ENCODE results near the gene CELF4.

Gene CELF4

DNA sequence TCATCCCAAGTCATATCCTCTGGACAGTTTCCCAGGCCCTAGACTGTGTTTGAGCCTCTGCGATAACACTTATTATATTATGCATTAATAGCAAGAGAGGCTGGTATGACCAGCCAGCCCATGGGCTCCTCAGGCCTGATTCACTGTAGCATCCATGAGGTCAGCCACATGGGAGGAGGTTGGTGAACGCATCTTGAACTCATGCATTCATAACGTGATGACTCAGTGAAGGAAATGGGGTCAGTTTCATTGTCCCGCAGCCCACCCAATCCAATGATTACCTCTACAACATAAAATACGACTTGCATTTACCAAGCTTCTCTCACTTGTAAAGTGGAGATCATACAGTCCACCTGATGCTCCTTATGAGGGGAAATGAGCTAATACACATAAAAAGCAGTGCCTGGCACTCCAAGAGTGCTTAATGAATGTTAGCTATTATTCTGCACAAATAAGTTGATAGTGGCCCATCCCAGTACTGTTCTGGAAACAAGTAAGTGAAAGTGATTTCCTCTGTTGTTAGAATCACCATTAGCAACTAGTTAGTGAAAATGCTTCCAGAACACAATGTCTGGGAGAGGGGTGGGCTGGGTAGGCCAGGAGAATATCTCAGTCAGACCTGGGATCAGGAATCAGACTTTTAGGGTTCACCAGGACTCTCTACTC, 46.1 kb upstream of the CELF4 start:
- H3K4me3 ChIP-seq (replicated peaks; ENCODE audit: insufficient read depth, low read length): no peak overlapping the region
- H3K27me3 ChIP-seq (ENCODE audit: insufficient read depth, poor library complexity, severe bottlenecking): peaks cover 5% of the 10 kb centered on the region
- no peak overlapping the region for H3K27ac ChIP-seq (replicated peaks)
- TF ChIP-seq, protein P1, sequence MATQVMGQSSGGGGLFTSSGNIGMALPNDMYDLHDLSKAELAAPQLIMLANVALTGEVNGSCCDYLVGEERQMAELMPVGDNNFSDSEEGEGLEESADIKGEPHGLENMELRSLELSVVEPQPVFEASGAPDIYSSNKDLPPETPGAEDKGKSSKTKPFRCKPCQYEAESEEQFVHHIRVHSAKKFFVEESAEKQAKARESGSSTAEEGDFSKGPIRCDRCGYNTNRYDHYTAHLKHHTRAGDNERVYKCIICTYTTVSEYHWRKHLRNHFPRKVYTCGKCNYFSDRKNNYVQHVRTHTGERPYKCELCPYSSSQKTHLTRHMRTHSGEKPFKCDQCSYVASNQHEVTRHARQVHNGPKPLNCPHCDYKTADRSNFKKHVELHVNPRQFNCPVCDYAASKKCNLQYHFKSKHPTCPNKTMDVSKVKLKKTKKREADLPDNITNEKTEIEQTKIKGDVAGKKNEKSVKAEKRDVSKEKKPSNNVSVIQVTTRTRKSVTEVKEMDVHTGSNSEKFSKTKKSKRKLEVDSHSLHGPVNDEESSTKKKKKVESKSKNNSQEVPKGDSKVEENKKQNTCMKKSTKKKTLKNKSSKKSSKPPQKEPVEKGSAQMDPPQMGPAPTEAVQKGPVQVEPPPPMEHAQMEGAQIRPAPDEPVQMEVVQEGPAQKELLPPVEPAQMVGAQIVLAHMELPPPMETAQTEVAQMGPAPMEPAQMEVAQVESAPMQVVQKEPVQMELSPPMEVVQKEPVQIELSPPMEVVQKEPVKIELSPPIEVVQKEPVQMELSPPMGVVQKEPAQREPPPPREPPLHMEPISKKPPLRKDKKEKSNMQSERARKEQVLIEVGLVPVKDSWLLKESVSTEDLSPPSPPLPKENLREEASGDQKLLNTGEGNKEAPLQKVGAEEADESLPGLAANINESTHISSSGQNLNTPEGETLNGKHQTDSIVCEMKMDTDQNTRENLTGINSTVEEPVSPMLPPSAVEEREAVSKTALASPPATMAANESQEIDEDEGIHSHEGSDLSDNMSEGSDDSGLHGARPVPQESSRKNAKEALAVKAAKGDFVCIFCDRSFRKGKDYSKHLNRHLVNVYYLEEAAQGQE (IDR thresholded peaks at IDR 0.05; ENCODE audit: insufficient replicate concordance, low read depth): no peak
- TF ChIP-seq, protein P2, sequence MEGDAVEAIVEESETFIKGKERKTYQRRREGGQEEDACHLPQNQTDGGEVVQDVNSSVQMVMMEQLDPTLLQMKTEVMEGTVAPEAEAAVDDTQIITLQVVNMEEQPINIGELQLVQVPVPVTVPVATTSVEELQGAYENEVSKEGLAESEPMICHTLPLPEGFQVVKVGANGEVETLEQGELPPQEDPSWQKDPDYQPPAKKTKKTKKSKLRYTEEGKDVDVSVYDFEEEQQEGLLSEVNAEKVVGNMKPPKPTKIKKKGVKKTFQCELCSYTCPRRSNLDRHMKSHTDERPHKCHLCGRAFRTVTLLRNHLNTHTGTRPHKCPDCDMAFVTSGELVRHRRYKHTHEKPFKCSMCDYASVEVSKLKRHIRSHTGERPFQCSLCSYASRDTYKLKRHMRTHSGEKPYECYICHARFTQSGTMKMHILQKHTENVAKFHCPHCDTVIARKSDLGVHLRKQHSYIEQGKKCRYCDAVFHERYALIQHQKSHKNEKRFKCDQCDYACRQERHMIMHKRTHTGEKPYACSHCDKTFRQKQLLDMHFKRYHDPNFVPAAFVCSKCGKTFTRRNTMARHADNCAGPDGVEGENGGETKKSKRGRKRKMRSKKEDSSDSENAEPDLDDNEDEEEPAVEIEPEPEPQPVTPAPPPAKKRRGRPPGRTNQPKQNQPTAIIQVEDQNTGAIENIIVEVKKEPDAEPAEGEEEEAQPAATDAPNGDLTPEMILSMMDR (IDR thresholded peaks at IDR 0.05; ENCODE audit: insufficient read depth, low read length): no peak
- TF ChIP-seq GABPA (IDR thresholded peaks at IDR 0.05; ENCODE audit: low read depth) (no peak), SPI1 (IDR thresholded peaks at IDR 0.05; ENCODE audit: borderline replicate concordance, low read depth) (no peak), POLR2AphosphoS5 (IDR thresholded peaks at IDR 0.05; ENCODE audit: low read depth) (no peak)
- no peak for DNase-seq (ENCODE audit: low read depth in 1 of 2, low spot score in 1 of 2)

DNA sequence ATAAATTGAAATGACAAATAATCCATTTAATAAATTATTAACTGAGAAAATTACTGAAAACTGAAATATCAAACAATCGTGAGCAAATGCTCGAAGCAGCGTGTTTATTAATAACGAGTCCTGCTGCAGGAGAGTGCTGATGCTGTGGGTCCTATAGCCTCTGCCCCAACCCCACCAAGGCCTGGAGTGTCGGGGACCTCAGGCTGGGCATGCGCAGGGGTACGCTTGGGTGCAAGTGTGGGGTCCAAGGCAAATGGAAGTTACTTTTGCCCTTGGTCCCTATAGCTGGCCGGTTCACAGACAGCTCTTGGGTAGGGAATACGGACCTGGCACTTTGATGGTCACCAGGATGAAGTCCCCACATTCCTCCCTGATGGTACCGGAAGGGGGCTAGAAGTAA, 43.3 kb upstream of the CELF4 start:
- Histone ChIP-seq H3K27me3 (ENCODE audit: insufficient read depth, poor library complexity, severe bottlenecking) (peaks cover 4% of the 10 kb centered on the region), H3K4me3 (replicated peaks; ENCODE audit: insufficient read depth, low read length) (no peak overlapping the region), H3K27ac (replicated peaks) (no peak overlapping the region)
- TF ChIP-seq POLR2AphosphoS5 (IDR thresholded peaks at IDR 0.05; ENCODE audit: low read depth) (no peak), SPI1 (IDR thresholded peaks at IDR 0.05; ENCODE audit: borderline replicate concordance, low read depth) (no peak), GABPA (IDR thresholded peaks at IDR 0.05; ENCODE audit: low read depth) (no peak)
- TF ChIP-seq, protein P1 (IDR thresholded peaks at IDR 0.05; ENCODE audit: insufficient replicate concordance, low read depth): no peak
- TF ChIP-seq, protein P2 (IDR thresholded peaks at IDR 0.05; ENCODE audit: insufficient read depth, low read length): no peak
- no peak for DNase-seq (ENCODE audit: low read depth in 1 of 2, low spot score in 1 of 2)

DNA sequence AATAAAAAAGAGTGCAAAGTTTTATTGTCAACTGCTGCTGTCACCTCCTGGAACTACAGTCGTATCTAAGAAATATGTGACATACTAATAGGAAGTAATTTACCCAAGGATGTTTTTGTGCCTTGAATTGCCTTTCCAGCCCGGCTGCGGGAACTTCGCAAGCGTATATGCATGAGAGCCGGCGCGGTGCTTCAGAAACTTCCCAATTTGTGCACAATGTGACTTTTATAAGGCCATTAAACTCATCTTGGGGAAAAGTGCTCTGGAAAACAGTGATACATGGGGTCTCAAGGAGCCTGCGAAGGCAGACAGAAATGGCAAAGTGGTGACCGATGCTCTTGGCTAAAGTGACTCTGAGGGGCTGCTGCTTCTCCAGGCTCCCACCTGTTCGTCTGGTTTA, 41.7 kb upstream of the CELF4 start:
- Histone ChIP-seq H3K4me3 (replicated peaks; ENCODE audit: insufficient read depth, low read length) (no peak overlapping the region), H3K27ac (replicated peaks) (no peak overlapping the region), H3K27me3 (ENCODE audit: insufficient read depth, poor library complexity, severe bottlenecking) (peaks cover 2% of the 10 kb centered on the region)
- TF ChIP-seq, protein P1 (IDR thresholded peaks at IDR 0.05; ENCODE audit: insufficient replicate concordance, low read depth): no peak
- TF ChIP-seq, protein P2 (IDR thresholded peaks at IDR 0.05; ENCODE audit: insufficient read depth, low read length): no peak
- TF ChIP-seq GABPA (IDR thresholded peaks at IDR 0.05; ENCODE audit: low read depth) (no peak), POLR2AphosphoS5 (IDR thresholded peaks at IDR 0.05; ENCODE audit: low read depth) (no peak), SPI1 (IDR thresholded peaks at IDR 0.05; ENCODE audit: borderline replicate concordance, low read depth) (no peak)
- no peak for DNase-seq (ENCODE audit: low read depth in 1 of 2, low spot score in 1 of 2)
